ENCODE measurements around the gene TP53I11.

Gene TP53I11

GRCh38 chr11:44905131-44905866 lies 45.4 kb downstream of the TP53I11 start:
- TF ChIP-seq ZFX (IDR thresholded peaks at IDR 0.05) (no peak), CTCF (conservative IDR thresholded peaks at IDR 0.05) (no peak)
- H3K27ac ChIP-seq, result no peak overlapping the region

- TF ChIP-seq ZFX (IDR thresholded peaks at IDR 0.05) (no peak), CTCF (conservative IDR thresholded peaks at IDR 0.05) (no peak)
- H3K27ac ChIP-seq, result no peak overlapping the region
Measured at GRCh38 chr11:44904261-44905020, 46.2 kb downstream of the TP53I11 start.

GRCh38 chr11:44903518-44903917 lies 47.2 kb downstream of the TP53I11 start:
- H3K27ac ChIP-seq, result no peak overlapping the region
- TF ChIP-seq CTCF (conservative IDR thresholded peaks at IDR 0.05), result no peak
- TF ChIP-seq ZFX (IDR thresholded peaks at IDR 0.05), result no peak

- H3K27ac ChIP-seq, result no peak overlapping the region
- TF ChIP-seq CTCF (conservative IDR thresholded peaks at IDR 0.05) (no peak), ZFX (IDR thresholded peaks at IDR 0.05) (no peak)
Measured at GRCh38 chr11:44903035-44903434, 47.6 kb downstream of the TP53I11 start.

GRCh38 chr11:44901786-44902185 lies 48.9 kb downstream of the TP53I11 start:
- TF ChIP-seq CTCF (conservative IDR thresholded peaks at IDR 0.05), result no peak
- no peak for TF ChIP-seq ZFX (IDR thresholded peaks at IDR 0.05)
- no peak overlapping the region for H3K27ac ChIP-seq

GRCh38 chr11:44901120-44901633 lies 49.5 kb downstream of the TP53I11 start:
- TF ChIP-seq CTCF (conservative IDR thresholded peaks at IDR 0.05), result no peak
- TF ChIP-seq ZFX (IDR thresholded peaks at IDR 0.05), result no peak
- no peak overlapping the region for H3K27ac ChIP-seq

GRCh38 chr11:44899959-44900358 lies 50.7 kb downstream of the TP53I11 start:
- TF ChIP-seq CTCF (conservative IDR thresholded peaks at IDR 0.05), result no peak
- TF ChIP-seq ZFX (IDR thresholded peaks at IDR 0.05), result no peak
- no peak overlapping the region for H3K27ac ChIP-seq

All from C4-2B (cell line).